Osteocyte (in vitro differentiated cells): ENCODE data around the gene TRIM2. TPM values are rescaled to one million over a fixed set of nuclear protein-coding genes. Genes with fewer than 3 reads are reported as not detected.

ENCODE experiments used
- DNase-seq: peaks from one replicate; pipeline ENCODE4 v3.0.0; 2021; ENCODE audit warnings: mixed read lengths; ENCODE audit not compliant: unreplicated experiment; ENCODE audit errors: extremely low spot score
- H3K27ac Mint-ChIP-seq: one replicate; pipeline ENCODE4 v1.8.0; 2021; ENCODE audit warnings: mild to moderate bottlenecking, mixed read lengths; ENCODE audit not compliant: unreplicated experiment
- H3K27me3 Mint-ChIP-seq: one replicate; pipeline ENCODE4 v1.8.0; 2021; ENCODE audit warnings: mixed read lengths; ENCODE audit not compliant: unreplicated experiment
- H3K36me3 Mint-ChIP-seq: one replicate; pipeline ENCODE4 v1.8.0; 2021; ENCODE audit warnings: mixed read lengths; ENCODE audit not compliant: unreplicated experiment
- H3K4me1 Mint-ChIP-seq: one replicate; pipeline ENCODE4 v1.8.0; 2021; ENCODE audit warnings: mixed read lengths; ENCODE audit not compliant: unreplicated experiment
- H3K4me3 Mint-ChIP-seq: one replicate; pipeline ENCODE4 v1.8.0; 2021; ENCODE audit warnings: mild to moderate bottlenecking, moderate library complexity, mixed read lengths; ENCODE audit not compliant: unreplicated experiment
- H3K9me3 Mint-ChIP-seq: one replicate; pipeline ENCODE4 v1.8.0; 2021; ENCODE audit warnings: mixed read lengths; ENCODE audit not compliant: unreplicated experiment
- total RNA-seq: library from RNA; stranded (reverse); gene quantifications from 2 replicates; pipeline ENCODE4 v1.2.1, GENCODE V29; 2021
- TF ChIP-seq, protein P1 (sequence below): fragments of 200-600 bp; sonication (generic); IDR thresholded peaks from 2 replicates; pipeline ENCODE4 v1.5.0; 2021; ENCODE audit warnings: antibody characterized with exemption, mild to moderate bottlenecking, moderate library complexity

Gene TRIM2
- total RNA-seq, 1 donor from 2014 or later, result 34.0 TPM

- TF ChIP-seq, protein P1, sequence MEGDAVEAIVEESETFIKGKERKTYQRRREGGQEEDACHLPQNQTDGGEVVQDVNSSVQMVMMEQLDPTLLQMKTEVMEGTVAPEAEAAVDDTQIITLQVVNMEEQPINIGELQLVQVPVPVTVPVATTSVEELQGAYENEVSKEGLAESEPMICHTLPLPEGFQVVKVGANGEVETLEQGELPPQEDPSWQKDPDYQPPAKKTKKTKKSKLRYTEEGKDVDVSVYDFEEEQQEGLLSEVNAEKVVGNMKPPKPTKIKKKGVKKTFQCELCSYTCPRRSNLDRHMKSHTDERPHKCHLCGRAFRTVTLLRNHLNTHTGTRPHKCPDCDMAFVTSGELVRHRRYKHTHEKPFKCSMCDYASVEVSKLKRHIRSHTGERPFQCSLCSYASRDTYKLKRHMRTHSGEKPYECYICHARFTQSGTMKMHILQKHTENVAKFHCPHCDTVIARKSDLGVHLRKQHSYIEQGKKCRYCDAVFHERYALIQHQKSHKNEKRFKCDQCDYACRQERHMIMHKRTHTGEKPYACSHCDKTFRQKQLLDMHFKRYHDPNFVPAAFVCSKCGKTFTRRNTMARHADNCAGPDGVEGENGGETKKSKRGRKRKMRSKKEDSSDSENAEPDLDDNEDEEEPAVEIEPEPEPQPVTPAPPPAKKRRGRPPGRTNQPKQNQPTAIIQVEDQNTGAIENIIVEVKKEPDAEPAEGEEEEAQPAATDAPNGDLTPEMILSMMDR, result no peak
- no peak overlapping the region for H3K4me3 Mint-ChIP-seq
Observed at GRCh38 chr4:153375303-153375702, 171.1 kb downstream of the TRIM2 start.

GRCh38 chr4:153383131-153383530 is 178.9 kb downstream of the TRIM2 start:
- Mint-ChIP-seq H3K27me3 (no peaks in the 10 kb centered on the region), H3K4me3 (no peak overlapping the region), H3K9me3 (no peaks in the 10 kb centered on the region), H3K4me1 (peaks cover 12% of the 10 kb centered on the region), H3K27ac (peak overlapping the region; percentile 25), H3K36me3 (no peaks in the 10 kb centered on the region)
- DNase-seq, result no peak
- TF ChIP-seq, protein P1, result no peak

More at GRCh38 chr4:153375303-153375702, 171.1 kb downstream of the TRIM2 start:
- Mint-ChIP-seq H3K4me1 (peaks cover 15% of the 10 kb centered on the region), H3K27me3 (no peaks in the 10 kb centered on the region), H3K36me3 (peaks cover 11% of the 10 kb centered on the region), H3K27ac (no peak overlapping the region), H3K9me3 (peaks cover 12% of the 10 kb centered on the region)
- DNase-seq, result no peak

- H3K4me3 Mint-ChIP-seq, result no peak overlapping the region
- TF ChIP-seq, protein P1, result no peak
- no peak overlapping the region for H3K27ac Mint-ChIP-seq
- no peaks in the 10 kb centered on the region for H3K36me3 Mint-ChIP-seq
- H3K4me1 Mint-ChIP-seq, result peaks cover 12% of the 10 kb centered on the region
- no peaks in the 10 kb centered on the region for H3K9me3 Mint-ChIP-seq
- no peaks in the 10 kb centered on the region for H3K27me3 Mint-ChIP-seq
- no peak for DNase-seq
Observed at GRCh38 chr4:153384160-153384559, 179.9 kb downstream of the TRIM2 start.

DNA sequence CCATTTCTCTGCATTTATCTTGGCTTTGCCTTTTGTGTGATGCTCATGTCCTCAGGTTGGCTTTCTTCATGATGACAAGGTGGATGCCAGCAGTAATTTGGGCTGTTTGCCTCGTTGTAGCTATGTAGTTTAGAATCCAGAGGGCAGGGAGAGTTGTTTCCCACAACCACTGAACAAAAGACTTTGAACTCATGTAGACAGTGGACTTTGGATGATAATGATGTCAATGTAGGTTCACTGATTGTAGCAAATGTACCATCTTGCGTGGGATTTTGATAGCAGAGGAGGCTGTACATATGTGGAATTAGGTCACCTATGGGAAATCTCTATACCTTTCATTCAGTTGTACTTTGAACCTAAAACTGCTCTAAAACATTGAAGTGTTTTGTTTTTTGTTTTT is 181.5 kb downstream of the TRIM2 start:
- H3K27me3 Mint-ChIP-seq, result no peaks in the 10 kb centered on the region
- no peak overlapping the region for H3K27ac Mint-ChIP-seq
- TF ChIP-seq, protein P1, result no peak
- H3K9me3 Mint-ChIP-seq, result no peaks in the 10 kb centered on the region
- peaks cover 12% of the 10 kb centered on the region for H3K4me1 Mint-ChIP-seq
- no peak overlapping the region for H3K4me3 Mint-ChIP-seq
- H3K36me3 Mint-ChIP-seq, result no peaks in the 10 kb centered on the region
- no peak for DNase-seq

GRCh38 chr4:153387981-153388380 is 183.7 kb downstream of the TRIM2 start:
- Mint-ChIP-seq H3K9me3 (no peaks in the 10 kb centered on the region), H3K4me1 (peaks cover 10% of the 10 kb centered on the region), H3K27me3 (no peaks in the 10 kb centered on the region), H3K36me3 (no peaks in the 10 kb centered on the region), H3K27ac (no peak overlapping the region), H3K4me3 (no peak overlapping the region)
- DNase-seq, result no peak
- TF ChIP-seq, protein P1, result no peak

Other genes starting within 250 kb of the TRIM2 start
- gene MND1, start 140.2 kb downstream of the TRIM2 start, total RNA-seq, result 0.91 and 1.8 TPM in 2 replicates